ENCODE results near the gene RFX8.
"Not testable (repeated sequence)": the region's sequence is repeated elsewhere in the genome, so short reads cannot be mapped to it uniquely, and the experiment has no call there.

The RFX8 gene

GRCh38 chr2:101474731-101475384 is at the start of gene RFX8:
Gene RFX8, minus strand, starts transcription at chr2:101475112. Its CDS starts 8,264 bp downstream, at chr2:101466848.
- no peak for DNase-seq (ENCODE audit: low read depth, low spot score)

- DNase-seq (ENCODE audit: low read depth, low spot score) = no peak
Observed at GRCh38 chr2:101521487-101521886, 46.6 kb upstream of the RFX8 start.

- DNase-seq (ENCODE audit: low read depth, low spot score) = no peak
Observed at GRCh38 chr2:101520246-101520645, 45.3 kb upstream of the RFX8 start.

- no peak for DNase-seq (ENCODE audit: low read depth, low spot score)
Observed at GRCh38 chr2:101518578-101519492, 43.9 kb upstream of the RFX8 start.

- DNase-seq (ENCODE audit: low read depth, low spot score) = peak; percentile 61
Observed at GRCh38 chr2:101517758-101518271, 42.9 kb upstream of the RFX8 start.

- no peak for DNase-seq (ENCODE audit: low read depth, low spot score)
Observed at GRCh38 chr2:101516823-101517690, 42.1 kb upstream of the RFX8 start.

- DNase-seq (ENCODE audit: low read depth, low spot score) = no peak
Observed at GRCh38 chr2:101516349-101516748, 41.4 kb upstream of the RFX8 start.

GRCh38 chr2:101515477-101515876 is 40.6 kb upstream of the RFX8 start:
- no peak for DNase-seq (ENCODE audit: low read depth, low spot score)

- no peak for DNase-seq (ENCODE audit: low read depth, low spot score)
Observed at GRCh38 chr2:101512993-101513392, 38.1 kb upstream of the RFX8 start.

GRCh38 chr2:101511381-101511780 is 36.5 kb upstream of the RFX8 start:
- DNase-seq (ENCODE audit: low read depth, low spot score) = no peak

- DNase-seq (ENCODE audit: low read depth, low spot score) = no peak
Observed at GRCh38 chr2:101509499-101510284, 34.8 kb upstream of the RFX8 start.

- DNase-seq (ENCODE audit: low read depth, low spot score) = no peak
Observed at GRCh38 chr2:101508636-101509035, 33.7 kb upstream of the RFX8 start.

- not testable (repeated sequence) for DNase-seq (ENCODE audit: low read depth, low spot score)
Observed at GRCh38 chr2:101505276-101505675, 30.4 kb upstream of the RFX8 start.

GRCh38 chr2:101504744-101505143 is 29.8 kb upstream of the RFX8 start:
- not testable (repeated sequence) for DNase-seq (ENCODE audit: low read depth, low spot score)

GRCh38 chr2:101502095-101502494 is 27.2 kb upstream of the RFX8 start:
- no peak for DNase-seq (ENCODE audit: low read depth, low spot score)

GRCh38 chr2:101501443-101501842 is 26.5 kb upstream of the RFX8 start:
- DNase-seq (ENCODE audit: low read depth, low spot score) = no peak

GRCh38 chr2:101500860-101501259 is 25.9 kb upstream of the RFX8 start:
- no peak for DNase-seq (ENCODE audit: low read depth, low spot score)

GRCh38 chr2:101500180-101500579 is 25.3 kb upstream of the RFX8 start:
- DNase-seq (ENCODE audit: low read depth, low spot score) = no peak

GRCh38 chr2:101496279-101496678 is 21.4 kb upstream of the RFX8 start:
- no peak for DNase-seq (ENCODE audit: low read depth, low spot score)

- DNase-seq (ENCODE audit: low read depth, low spot score) = no peak
Observed at GRCh38 chr2:101492936-101493473, 18.1 kb upstream of the RFX8 start.

GRCh38 chr2:101486994-101487393 is 12.1 kb upstream of the RFX8 start:
- no peak for DNase-seq (ENCODE audit: low read depth, low spot score)
